Measurements from ENCODE around the gene NR0B2. TPM values are rescaled to one million over a fixed set of nuclear protein-coding genes. Genes with fewer than 3 reads are reported as not detected.

Gene NR0B2
- total and polyA plus RNA-seq, 2 experiments from 2014 or later, result not detected

GRCh38 chr1:26922901-26923300 is 9.1 kb upstream of the NR0B2 start:
- Histone ChIP-seq H3K9me2 (ENCODE audit: insufficient read depth) (no peaks in the 10 kb centered on the region), H3K4me3 (peak overlapping the region; percentile 88), H3K36me3 (ENCODE audit: low read depth) (peaks cover 24% of the 10 kb centered on the region), H3K27ac (0 out of 2 replicates have a peak overlapping the region, but pooled peaks have one; percentile 78), H2AFZ (no peak overlapping the region), H3K9me3 (ENCODE audit: low read depth) (no peaks in the 10 kb centered on the region), H3K79me2 (ENCODE audit: insufficient read depth) (peaks cover 59% of the 10 kb centered on the region), H3K9ac (peak overlapping the region; percentile 93), H3K4me2 (ENCODE audit: unreplicated experiment) (peak overlapping the region; percentile 99), H3K4me1 (ENCODE audit: insufficient read depth) (peaks cover 15% of the 10 kb centered on the region; the same call in 1 of the 2 replicates), H3K27me3 (replicated peaks; ENCODE audit: insufficient read depth) (no peaks in the 10 kb centered on the region), H4K20me1 (ENCODE audit: insufficient read depth) (no peaks in the 10 kb centered on the region), H3F3A (ENCODE audit: insufficient read depth) (no peaks in the 10 kb centered on the region)
- TF ChIP-seq EZH2phosphoT487 (IDR thresholded peaks at IDR 0.05; ENCODE audit: insufficient read depth, low read depth) (no peak), EZH2 (IDR thresholded peaks at IDR 0.05; ENCODE audit: insufficient read depth, poor library complexity, severe bottlenecking) (no peak)
- peak; percentile 15 for DNase-seq
- 79 to 84% methylated on average over 3 of the region's 3 CpGs for WGBS, 2 experiments (ENCODE audit: low coverage in 1 of 2, low lambda C conversion rate in 2 of 2, missing lambda C conversion rate in 2 of 2)
- in situ Hi-C loops (cut with MboI), result no loop called here

- Histone ChIP-seq H4K20me1 (ENCODE audit: insufficient read depth) (no peaks in the 10 kb centered on the region), H3K36me3 (ENCODE audit: low read depth) (peaks cover 20% of the 10 kb centered on the region), H3K27ac (peak overlapping the region; percentile 78), H3K4me1 (ENCODE audit: insufficient read depth) (peaks cover 15% of the 10 kb centered on the region; the same call in 1 of the 2 replicates), H3K27me3 (replicated peaks; ENCODE audit: insufficient read depth) (no peaks in the 10 kb centered on the region), H3K9me3 (ENCODE audit: low read depth) (no peaks in the 10 kb centered on the region), H3K9ac (peak overlapping the region; percentile 93), H3K4me3 (peak overlapping the region; percentile 88), H3F3A (ENCODE audit: insufficient read depth) (no peaks in the 10 kb centered on the region), H3K79me2 (ENCODE audit: insufficient read depth) (peaks cover 54% of the 10 kb centered on the region), H3K4me2 (ENCODE audit: unreplicated experiment) (peak overlapping the region; percentile 99), H2AFZ (peak overlapping the region; percentile 97), H3K9me2 (ENCODE audit: insufficient read depth) (no peaks in the 10 kb centered on the region)
- TF ChIP-seq EZH2 (IDR thresholded peaks at IDR 0.05; ENCODE audit: insufficient read depth, poor library complexity, severe bottlenecking) (no peak), EZH2phosphoT487 (IDR thresholded peaks at IDR 0.05; ENCODE audit: insufficient read depth, low read depth) (no peak)
- whole genome bisulfite sequencing, 2 experiments (ENCODE audit: low coverage in 1 of 2, low lambda C conversion rate in 2 of 2, missing lambda C conversion rate in 2 of 2), result 10 to 12% methylated on average over 6 of the region's 6 CpGs
- in situ Hi-C loops (cut with MboI), result no loop called here
- DNase-seq, result peak; percentile 16
Measured at GRCh38 chr1:26922431-26922729, 8.6 kb upstream of the NR0B2 start.

- peaks cover 18% of the 10 kb centered on the region for H3K36me3 ChIP-seq (ENCODE audit: low read depth)
- peak within 1 kb of the TSS; percentile 78 for H3K27ac ChIP-seq
Measured at GRCh38 chr1:26921540-26922430, 8.0 kb upstream of the NR0B2 start, which contains the start of gene NUDC. Gene NUDC, plus strand, starts transcription at chr1:26921743. Its CDS starts 106 bp downstream, at chr1:26921849.

GRCh38 chr1:26921126-26921539 is 7.4 kb upstream of the NR0B2 start:
- Histone ChIP-seq H3K4me3 (peak overlapping the region; percentile 88), H3K27ac (peak overlapping the region; percentile 78), H3K36me3 (ENCODE audit: low read depth) (peaks cover 11% of the 10 kb centered on the region), H3K27me3 (replicated peaks; ENCODE audit: insufficient read depth) (no peaks in the 10 kb centered on the region), H3K9me2 (ENCODE audit: insufficient read depth) (no peaks in the 10 kb centered on the region), H3K79me2 (ENCODE audit: insufficient read depth) (peaks cover 41% of the 10 kb centered on the region), H4K20me1 (ENCODE audit: insufficient read depth) (no peaks in the 10 kb centered on the region), H3K9ac (peak overlapping the region; percentile 93), H3K4me2 (ENCODE audit: unreplicated experiment) (peak overlapping the region; percentile 79), H3K4me1 (ENCODE audit: insufficient read depth) (peaks cover 15% of the 10 kb centered on the region; the same call in 1 of the 2 replicates), H2AFZ (peak overlapping the region; percentile 97), H3K9me3 (ENCODE audit: low read depth) (no peaks in the 10 kb centered on the region), H3F3A (ENCODE audit: insufficient read depth) (no peaks in the 10 kb centered on the region)
- in situ Hi-C loops (cut with MboI), result no loop called here
- 18 to 21% methylated on average over 7 of the region's 7 CpGs for WGBS, 2 experiments (ENCODE audit: low coverage in 1 of 2, low lambda C conversion rate in 2 of 2, missing lambda C conversion rate in 2 of 2)
- DNase-seq, result no peak
- TF ChIP-seq EZH2phosphoT487 (IDR thresholded peaks at IDR 0.05; ENCODE audit: insufficient read depth, low read depth) (no peak), EZH2 (IDR thresholded peaks at IDR 0.05; ENCODE audit: insufficient read depth, poor library complexity, severe bottlenecking) (no peak)

More at GRCh38 chr1:26921540-26922430, 8.0 kb upstream of the NR0B2 start, which contains the start of gene NUDC:
- Histone ChIP-seq H3K79me2 (ENCODE audit: insufficient read depth) (peaks cover 48% of the 10 kb centered on the region), H4K20me1 (ENCODE audit: insufficient read depth) (no peaks in the 10 kb centered on the region), H3K27me3 (replicated peaks; ENCODE audit: insufficient read depth) (no peaks in the 10 kb centered on the region), H3K9me2 (ENCODE audit: insufficient read depth) (no peaks in the 10 kb centered on the region), H3K4me2 (ENCODE audit: unreplicated experiment) (peak within 1 kb of the TSS; percentile 99), H3K4me1 (ENCODE audit: insufficient read depth) (peaks cover 15% of the 10 kb centered on the region; the same call in 1 of the 2 replicates), H3K9ac (peak within 1 kb of the TSS; percentile 93), H2AFZ (peak within 1 kb of the TSS; percentile 97), H3K9me3 (ENCODE audit: low read depth) (no peaks in the 10 kb centered on the region), H3K4me3 (peak within 1 kb of the TSS; percentile 88), H3F3A (ENCODE audit: insufficient read depth) (no peaks in the 10 kb centered on the region)
- TF ChIP-seq EZH2 (IDR thresholded peaks at IDR 0.05; ENCODE audit: insufficient read depth, poor library complexity, severe bottlenecking) (no peak), EZH2phosphoT487 (IDR thresholded peaks at IDR 0.05; ENCODE audit: insufficient read depth, low read depth) (no peak)
- DNase-seq, result peak; percentile 100
- WGBS, 2 experiments (ENCODE audit: low coverage in 1 of 2, low lambda C conversion rate in 2 of 2, missing lambda C conversion rate in 2 of 2), result 1% methylated on average over 75 to 82 of the region's 83 CpGs
- in situ Hi-C loops (cut with MboI), result no loop called here
